HG02798 (cell line): ENCODE measurements around the gene KMT2E.

Experiments used
- ATAC-seq: cut with Tn5 transposase; IDR thresholded peaks from one replicate; pipeline ENCODE4 v1.9.1; 2021; ENCODE audit warnings: mild to moderate bottlenecking; ENCODE audit not compliant: unreplicated experiment, poor library complexity

KMT2E gene

DNA sequence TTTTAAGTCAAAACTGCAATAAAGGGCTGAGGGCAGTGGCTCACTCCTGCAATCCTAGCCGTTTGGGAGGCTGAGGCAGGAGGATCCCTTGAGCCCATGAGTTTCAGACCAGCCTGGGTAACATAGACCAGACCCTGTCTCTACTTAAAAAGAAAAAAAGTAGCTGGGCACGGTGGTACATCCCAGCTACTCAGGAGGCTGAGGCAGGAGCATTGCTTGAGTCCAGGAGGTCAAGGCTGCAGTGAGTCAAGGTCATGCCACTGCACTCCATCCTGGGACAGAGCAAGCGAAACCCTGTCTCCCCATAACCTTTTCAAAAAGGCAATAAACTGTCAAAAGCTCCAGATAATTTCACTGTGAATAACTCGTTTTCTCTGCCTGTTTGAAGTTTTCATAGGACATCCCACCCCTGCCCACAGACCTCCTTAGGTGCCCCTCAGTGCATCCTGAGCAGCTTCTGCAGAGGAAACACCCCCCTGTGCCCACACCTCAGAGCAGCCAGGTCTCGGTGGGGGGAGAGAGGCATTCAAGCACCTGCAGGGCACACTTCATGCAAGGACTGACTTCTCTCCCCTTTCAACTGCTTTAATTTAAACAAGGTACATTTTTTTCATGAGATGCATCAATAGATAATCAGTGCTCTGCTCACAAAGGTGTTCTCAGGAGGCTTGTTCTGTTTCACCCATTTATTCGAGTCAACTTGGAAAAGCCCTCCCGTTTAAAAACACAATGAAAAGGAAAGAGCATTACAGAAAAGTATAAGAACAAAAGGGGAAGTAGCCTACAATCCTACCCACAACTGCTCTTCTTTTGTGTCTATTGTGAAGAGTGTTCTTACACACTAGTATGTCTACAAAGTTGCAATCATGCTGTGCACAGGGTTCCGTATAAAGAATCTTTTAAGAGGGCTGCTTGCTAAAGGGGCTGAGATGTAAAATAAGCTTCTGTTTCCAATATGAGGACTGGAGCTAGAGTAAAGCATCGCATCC lies 104.9 kb downstream of the KMT2E start:
- ATAC-seq = no peak

DNA sequence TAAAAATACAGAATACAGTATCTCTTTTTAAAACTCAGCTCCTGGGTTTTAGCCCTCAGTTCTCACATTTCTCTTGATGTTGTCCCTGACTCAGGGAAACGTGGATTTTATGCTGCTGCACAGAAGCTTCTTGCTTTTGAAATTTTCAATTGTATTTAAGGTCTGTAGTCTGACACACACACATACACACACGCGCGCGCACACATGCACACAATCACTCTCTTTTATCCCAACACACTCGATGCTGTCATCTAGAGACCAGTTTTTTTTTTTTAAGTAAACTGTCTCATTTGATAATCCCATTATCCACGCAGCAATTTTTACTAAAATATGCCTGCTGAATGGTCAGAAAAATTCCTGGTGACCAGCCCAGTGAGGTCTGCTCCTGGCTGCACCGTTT lies 108.6 kb downstream of the KMT2E start:
- no peak for ATAC-seq

GRCh38 chr7:105125745-105126144 lies 111.7 kb downstream of the KMT2E start:
- ATAC-seq = no peak

- no peak for ATAC-seq
Observed at GRCh38 chr7:105126436-105126975, 112.5 kb downstream of the KMT2E start.

DNA sequence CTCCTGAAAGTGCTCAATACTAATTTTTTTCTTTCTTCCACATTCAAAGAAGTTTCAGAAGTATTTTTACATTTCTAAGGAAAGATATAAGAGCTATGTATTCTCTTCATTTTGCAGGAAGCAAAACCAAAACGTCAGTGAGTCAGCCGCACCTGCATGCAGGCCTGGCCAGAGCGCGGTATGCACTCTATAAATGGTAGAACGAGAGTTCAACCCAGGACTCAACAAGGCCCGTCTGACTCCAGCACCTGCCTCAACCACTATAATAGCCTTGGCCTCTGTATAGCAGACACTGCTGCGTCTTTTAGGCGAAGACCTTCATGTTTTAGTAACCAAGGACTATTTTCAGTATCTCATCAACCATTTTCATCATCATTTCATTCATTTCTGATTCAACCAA lies 113.2 kb downstream of the KMT2E start:
- ATAC-seq = no peak

DNA sequence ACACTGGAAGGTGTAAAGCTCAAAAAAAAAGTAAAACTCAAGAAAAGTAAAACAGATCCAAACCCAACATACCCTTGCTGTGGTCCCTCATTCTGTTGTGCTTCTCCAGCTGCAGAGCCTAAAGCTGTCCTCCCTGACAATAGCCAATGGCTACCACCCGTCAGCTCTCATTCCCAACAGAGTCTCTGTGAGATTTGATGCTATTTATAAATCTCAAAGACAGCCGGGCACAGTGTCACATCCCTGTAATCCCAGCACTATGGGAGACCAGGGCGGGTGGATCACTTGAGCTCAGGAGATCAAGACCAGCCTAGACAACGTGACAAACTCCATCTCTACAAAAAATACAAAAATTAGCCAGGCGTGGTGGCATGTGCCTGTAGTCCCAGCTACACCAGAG lies 116.0 kb downstream of the KMT2E start:
- ATAC-seq = no peak

GRCh38 chr7:105130580-105130979 lies 116.6 kb downstream of the KMT2E start:
- no peak for ATAC-seq

GRCh38 chr7:105131033-105131656 lies 117.1 kb downstream of the KMT2E start:
- ATAC-seq = peak; percentile 78

DNA sequence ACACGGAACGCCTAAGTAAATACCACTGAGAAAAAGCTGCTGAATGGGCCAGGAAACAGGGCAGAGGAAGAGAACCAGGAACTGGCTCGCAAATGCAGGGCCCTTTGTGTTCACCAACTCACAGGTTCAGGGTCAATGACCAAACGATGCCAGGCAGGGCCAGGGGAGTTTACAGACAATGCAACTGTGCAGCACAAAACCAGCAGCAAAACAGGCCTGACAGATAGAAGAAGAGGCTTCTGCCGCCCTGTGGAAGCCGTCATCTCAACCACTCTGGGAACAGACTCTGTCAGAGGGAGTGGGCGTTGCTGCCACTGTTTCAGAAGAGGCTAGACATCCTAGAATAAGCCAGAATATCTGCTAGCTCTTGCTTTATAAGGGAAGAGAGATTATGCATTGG lies 117.9 kb downstream of the KMT2E start:
- ATAC-seq = no peak

- no peak for ATAC-seq
Observed at GRCh38 chr7:105132335-105132734, 118.3 kb downstream of the KMT2E start.

DNA sequence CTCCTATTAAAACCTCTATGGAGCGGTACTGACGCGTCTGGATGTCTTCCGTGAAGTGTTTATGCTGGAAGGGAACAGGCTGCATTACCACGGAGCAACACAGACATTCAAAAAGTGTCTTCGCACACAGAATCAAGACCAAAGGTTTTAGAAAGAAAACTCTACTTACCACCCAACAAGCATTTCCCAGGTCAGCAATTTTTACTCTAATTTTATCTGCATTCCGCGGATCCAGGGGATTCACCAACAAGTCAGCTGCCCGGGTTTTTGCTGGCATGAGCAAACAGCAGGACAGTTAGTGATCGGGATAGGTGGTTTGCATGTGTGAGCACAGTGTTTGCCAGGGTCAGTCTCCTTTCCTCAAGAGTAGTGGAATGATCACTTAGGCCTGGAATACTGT lies 118.8 kb downstream of the KMT2E start:
- ATAC-seq = no peak

DNA sequence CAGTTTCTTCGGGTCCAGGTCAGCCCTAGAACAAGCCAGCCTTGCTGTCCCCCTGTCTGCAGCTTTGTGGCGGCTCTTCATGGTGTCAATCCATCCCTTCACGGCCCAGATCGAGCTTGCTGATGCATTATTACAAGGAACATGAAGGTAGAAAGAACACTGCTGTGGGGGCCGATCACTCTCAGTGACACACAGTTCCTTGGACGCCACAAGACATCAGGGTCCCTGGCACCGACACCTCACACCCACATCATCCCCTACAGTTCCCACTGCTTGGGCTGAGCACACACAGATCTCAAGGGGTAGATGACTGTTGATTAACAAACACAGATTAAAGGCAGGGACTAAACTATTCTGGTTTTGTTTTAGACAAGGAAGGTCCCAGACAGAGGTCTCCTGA lies 119.4 kb downstream of the KMT2E start:
- ATAC-seq = no peak

DNA sequence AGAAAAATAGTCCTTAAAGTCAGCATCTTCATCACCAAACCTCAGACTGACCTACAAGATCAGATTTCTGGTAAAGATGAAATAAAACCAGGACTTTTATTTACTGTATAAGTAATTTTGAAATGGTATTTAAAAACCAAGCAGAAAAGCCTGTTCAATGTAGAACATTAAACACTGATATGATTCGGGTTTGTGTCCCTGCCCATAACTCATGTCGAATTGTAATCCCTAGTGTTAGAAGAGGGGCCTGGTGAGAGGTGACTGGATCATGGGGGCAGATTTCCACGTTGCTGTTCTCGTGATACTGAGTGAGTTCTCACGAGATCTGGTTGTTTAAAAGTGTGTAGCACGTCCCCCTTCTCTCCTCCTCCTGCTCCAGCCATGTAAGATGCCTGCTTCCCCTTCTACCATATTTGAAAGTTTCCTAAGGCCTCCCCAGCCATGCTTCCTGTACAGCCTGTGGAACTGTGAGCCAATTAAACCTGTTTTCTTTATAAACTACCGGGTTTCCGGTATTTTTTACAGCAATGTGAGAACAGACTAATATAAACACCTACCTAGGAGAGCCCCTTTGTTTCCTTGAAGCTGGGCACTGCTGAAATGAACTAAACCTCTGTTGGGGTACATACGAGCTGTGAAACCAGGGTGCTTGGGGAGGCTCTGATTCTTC lies 120.1 kb downstream of the KMT2E start:
- ATAC-seq = no peak

- no peak for ATAC-seq
Observed at GRCh38 chr7:105136221-105136620, 122.2 kb downstream of the KMT2E start.

DNA sequence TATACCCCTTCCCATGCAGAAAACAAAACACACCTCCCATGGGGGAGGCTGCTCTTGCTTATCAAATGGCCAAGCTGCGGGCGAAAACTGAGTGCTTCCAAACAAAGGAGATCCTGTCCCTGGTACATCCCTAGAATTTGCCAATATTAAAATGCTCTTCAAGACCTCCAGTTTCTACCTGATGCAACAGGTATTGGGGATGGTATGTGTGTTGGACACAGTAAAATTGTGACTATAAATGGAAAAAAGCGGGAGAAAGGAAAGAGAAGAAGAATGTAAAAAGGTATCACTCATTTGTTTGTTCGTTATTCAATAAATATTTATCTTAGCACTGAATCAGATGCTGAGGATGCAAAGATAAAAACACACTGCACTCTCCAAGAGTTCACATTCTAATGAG lies 123.9 kb downstream of the KMT2E start:
- no peak for ATAC-seq

- ATAC-seq = no peak
Observed at GRCh38 chr7:105139381-105139780, 125.4 kb downstream of the KMT2E start.

DNA sequence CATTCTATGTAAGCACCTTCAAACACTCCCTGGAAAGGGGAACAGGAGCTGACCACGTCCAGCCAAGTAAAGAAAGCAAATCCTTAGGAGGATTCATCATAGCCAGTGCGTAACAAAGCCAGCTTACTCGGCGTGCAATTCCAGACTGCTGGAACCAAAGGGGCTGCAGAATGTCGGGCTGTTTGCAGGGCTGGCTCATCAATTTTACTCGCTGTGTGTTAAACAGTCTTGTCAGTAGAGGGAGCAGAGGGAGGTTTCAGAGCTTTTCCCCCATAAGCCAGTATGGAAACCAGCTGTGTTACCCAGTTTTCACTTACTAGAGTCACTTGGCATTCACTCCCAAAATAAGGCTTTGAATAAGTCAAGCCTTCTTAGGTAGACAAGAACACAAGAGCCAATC lies 127.1 kb downstream of the KMT2E start:
- no peak for ATAC-seq

DNA sequence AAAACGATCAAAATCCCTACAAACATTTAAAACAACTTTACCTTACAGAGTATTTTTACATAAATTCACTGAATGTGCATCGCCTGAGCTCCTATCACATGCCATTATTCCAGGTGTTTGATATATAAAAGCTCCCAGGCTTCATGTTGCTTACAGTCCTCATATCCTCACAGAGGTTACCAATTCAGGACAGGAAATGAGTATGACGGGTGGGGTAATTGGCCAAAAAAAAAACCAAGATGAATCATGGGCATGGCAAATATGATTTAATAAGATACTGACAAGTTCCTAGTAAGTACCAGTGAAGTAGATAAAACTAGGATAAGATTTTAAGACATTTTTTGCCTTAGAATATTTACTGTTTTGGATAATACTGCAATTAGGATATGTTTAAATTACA lies 135.8 kb downstream of the KMT2E start:
- no peak for ATAC-seq

DNA sequence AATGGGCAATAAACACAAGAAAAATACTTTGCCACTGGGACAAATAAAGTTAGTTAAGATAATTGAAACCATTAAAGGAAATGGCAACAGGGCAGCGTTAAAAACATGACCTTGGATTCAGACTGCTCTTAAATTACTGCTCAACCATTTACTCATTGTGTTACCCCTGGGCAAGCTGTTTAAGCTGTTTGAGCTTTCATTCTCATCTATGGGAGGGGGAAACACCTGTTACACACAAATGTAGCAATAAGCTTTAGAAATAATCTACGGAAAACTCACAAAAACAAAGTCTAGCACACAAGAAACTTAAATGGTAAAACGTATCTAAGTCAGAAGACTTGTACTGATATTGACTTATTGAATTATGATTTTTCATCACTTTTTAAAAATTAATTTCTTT lies 137.1 kb downstream of the KMT2E start:
- ATAC-seq = no peak

DNA sequence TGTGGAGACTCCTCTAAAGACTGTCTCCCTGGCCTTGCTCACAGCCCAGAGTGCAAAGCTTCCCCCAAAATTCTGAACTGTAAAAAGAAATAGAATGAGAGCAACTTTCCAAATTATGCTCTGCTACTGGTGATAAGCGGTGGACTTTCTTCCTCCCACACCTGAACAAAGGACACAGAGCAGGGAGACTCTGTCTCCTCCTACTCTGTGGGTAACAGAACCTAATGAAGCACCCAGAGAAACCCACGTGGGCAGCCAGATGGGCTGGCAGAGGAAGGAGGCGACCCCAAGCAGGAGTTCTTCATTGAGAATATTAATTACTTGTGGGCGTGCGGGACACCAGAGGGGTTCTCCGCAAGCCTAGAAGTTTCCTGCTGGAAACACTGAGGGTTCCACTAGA lies 139.5 kb downstream of the KMT2E start:
- ATAC-seq = no peak

DNA sequence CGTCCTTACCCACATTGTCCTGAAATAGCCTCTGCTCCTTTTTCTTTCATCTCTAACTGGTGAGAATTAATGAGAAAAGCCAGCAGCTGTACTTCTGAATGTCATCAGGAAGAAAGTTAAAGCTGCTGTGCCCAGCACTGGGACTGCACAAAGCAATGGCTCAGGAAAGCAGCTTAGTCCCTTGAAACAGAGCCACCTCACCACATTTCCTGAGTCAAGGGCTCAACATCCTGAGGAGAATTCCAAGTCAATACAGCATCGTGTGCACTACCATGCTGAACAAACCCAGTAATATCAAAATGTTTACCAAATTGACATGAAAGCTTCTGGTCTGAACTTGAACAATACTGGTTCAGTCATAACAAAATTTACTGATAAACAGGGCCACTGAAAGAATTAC lies 140.1 kb downstream of the KMT2E start:
- no peak for ATAC-seq
